Osteoblast (primary cell): Measurements from ENCODE around the gene NAGA. TPM values are rescaled to one million over a fixed set of nuclear protein-coding genes. Genes with fewer than 3 reads are reported as not detected.

Source experiments
- DNase-seq: peaks from one replicate; pipeline ENCODE4 v3.0.0; 2011; ENCODE audit warnings: low spot score, mixed read lengths; ENCODE audit not compliant: insufficient read length; ENCODE audit errors: missing footprints
- H2AFZ ChIP-seq: 2 replicates; pipeline ENCODE4 v1.6.0; 2011; ENCODE audit warnings: mild to moderate bottlenecking, low read length
- H3K27ac ChIP-seq: 2 replicates; pipeline ENCODE4 v1.5.1; 2011; ENCODE audit warnings: mild to moderate bottlenecking, low read depth, low read length, moderate library complexity
- H3K27me3 ChIP-seq: 2 replicates; pipeline ENCODE4 v1.6.0; 2012; ENCODE audit warnings: mild to moderate bottlenecking, control low read depth, inconsistent platforms, low read length, moderate library complexity; ENCODE audit not compliant: insufficient read depth
- H3K36me3 ChIP-seq: 2 replicates; pipeline ENCODE4 v1.5.1; 2011; ENCODE audit warnings: mild to moderate bottlenecking, low read length, control low read depth, moderate library complexity; ENCODE audit not compliant: insufficient read depth
- H3K4me1 ChIP-seq: 2 replicates; pipeline ENCODE4 v1.5.1; 2011; ENCODE audit warnings: mild to moderate bottlenecking, low read length, control low read depth, moderate library complexity; ENCODE audit not compliant: insufficient read depth
- H3K4me2 ChIP-seq: 2 replicates; pipeline ENCODE4 v1.6.0; 2011; ENCODE audit warnings: mild to moderate bottlenecking, low read length; ENCODE audit not compliant: insufficient read depth
- H3K4me3 ChIP-seq: fragments of 200-600 bp; sonication (generic); 3 replicates; pipeline ENCODE4 v1.5.1; 2012; ENCODE audit warnings: mild to moderate bottlenecking, low read length, inconsistent platforms; ENCODE audit not compliant: insufficient read depth
- H3K79me2 ChIP-seq: 2 replicates; pipeline ENCODE4 v1.6.0; 2012; ENCODE audit warnings: mild to moderate bottlenecking, low read length, control low read depth, inconsistent platforms; ENCODE audit not compliant: insufficient read depth
- H3K9me3 ChIP-seq: 2 replicates; pipeline ENCODE4 v1.5.1; 2011; ENCODE audit warnings: low read depth, low read length, control low read depth
- H4K20me1 ChIP-seq: 2 replicates; pipeline ENCODE4 v1.6.0; 2012; ENCODE audit warnings: mild to moderate bottlenecking, low read length, control low read depth; ENCODE audit not compliant: insufficient read depth
- CTCF ChIP-seq: IDR thresholded peaks from 2 replicates; pipeline ENCODE4 v1.5.1; 2011; ENCODE audit warnings: mild to moderate bottlenecking, low read depth, low read length, moderate library complexity; ENCODE audit errors: extremely low read depth
- small RNA-seq: library from RNA; depleted of rRNA; stranded (forward); fragments of <200 nt; gene quantifications from one replicate; pipeline ENCODE3, GENCODE V24; 2012
- total RNA-seq: library from RNA; depleted of rRNA; stranded (reverse); fragments of >200 nt; gene quantifications from 2 replicates; pipeline ENCODE4 v1.2.3, GENCODE V29; 2012

NAGA gene
- total RNA-seq, 1 donor = 44.2 TPM

- H2AFZ ChIP-seq = no peak overlapping the region
- H3K9me3 ChIP-seq = no peaks in the 10 kb centered on the region
- DNase-seq = no peak
- H4K20me1 ChIP-seq = no peaks in the 10 kb centered on the region
- H3K4me3 ChIP-seq = no peak overlapping the region
- no peak overlapping the region for H3K27ac ChIP-seq
- H3K79me2 ChIP-seq = no peaks in the 10 kb centered on the region
- peaks cover 16% of the 10 kb centered on the region for H3K27me3 ChIP-seq
- H3K4me2 ChIP-seq = no peak overlapping the region
- H3K36me3 ChIP-seq = no peaks in the 10 kb centered on the region
- TF ChIP-seq CTCF = no peak
- no peaks in the 10 kb centered on the region for H3K4me1 ChIP-seq
Observed at GRCh38 chr22:42016111-42016510, 54.5 kb downstream of the NAGA start.

DNA sequence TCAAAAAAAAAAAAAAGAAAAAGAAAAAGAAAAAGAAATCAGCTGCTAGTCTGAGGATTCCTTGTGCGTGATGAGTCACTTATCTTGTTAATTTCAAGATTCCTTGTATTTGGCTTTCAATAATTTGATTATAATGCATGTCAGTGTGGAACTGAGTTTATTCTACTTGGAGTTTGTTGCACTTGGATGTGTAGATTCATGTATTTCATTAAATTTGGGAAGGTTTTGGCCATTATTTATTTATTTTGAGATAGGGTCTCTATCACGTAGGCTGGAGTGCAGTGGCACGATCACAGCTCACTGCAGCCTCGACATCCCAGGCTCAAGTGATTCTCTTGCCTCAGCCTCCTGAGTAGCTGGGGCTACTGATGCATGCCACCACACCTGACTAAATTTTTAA lies 57.2 kb downstream of the NAGA start:
- Histone ChIP-seq H3K36me3 (no peaks in the 10 kb centered on the region), H3K79me2 (no peaks in the 10 kb centered on the region), H3K9me3 (no peaks in the 10 kb centered on the region), H3K4me2 (no peak overlapping the region), H3K4me3 (no peak overlapping the region), H3K4me1 (no peaks in the 10 kb centered on the region), H2AFZ (no peak overlapping the region), H3K27ac (no peak overlapping the region), H4K20me1 (no peaks in the 10 kb centered on the region), H3K27me3 (peaks cover 16% of the 10 kb centered on the region)
- no peak for DNase-seq
- no peak for TF ChIP-seq CTCF

- no peaks in the 10 kb centered on the region for H3K36me3 ChIP-seq
- H3K79me2 ChIP-seq = no peaks in the 10 kb centered on the region
- H3K4me3 ChIP-seq = no peak overlapping the region
- H3K27ac ChIP-seq = no peak overlapping the region
- no peak for TF ChIP-seq CTCF
- peaks cover 9% of the 10 kb centered on the region for H3K27me3 ChIP-seq
- no peaks in the 10 kb centered on the region for H3K4me1 ChIP-seq
- H4K20me1 ChIP-seq = no peaks in the 10 kb centered on the region
- H3K9me3 ChIP-seq = no peaks in the 10 kb centered on the region
- no peak for DNase-seq
- no peak overlapping the region for H2AFZ ChIP-seq
- H3K4me2 ChIP-seq = no peak overlapping the region
Observed at GRCh38 chr22:42010778-42011177, 59.8 kb downstream of the NAGA start.

Small RNA genes lying within 50 kb of the gene (small RNA-seq; reads per million reads assigned to genes)
- gene SNORD13P1 = not detected

Other genes with a start within 250 kb of the NAGA start
- 71.6 and 80.3 TPM in 2 replicates for gene SREBF2, start 237.7 kb downstream of the NAGA start, total RNA-seq
- gene SHISA8, start 155.7 kb downstream of the NAGA start, total RNA-seq = not detected in 2 replicates
- gene TNFRSF13C, start 144.0 kb downstream of the NAGA start, total RNA-seq = under 0.01 TPM in 2 replicates
- 1.2 and 1.8 TPM in 2 replicates for gene CENPM, start 123.7 kb downstream of the NAGA start, total RNA-seq
- gene SEPTIN3, start 101.4 kb downstream of the NAGA start, total RNA-seq = 0.29 and 0.36 TPM in 2 replicates
- gene WBP2NL, start 72.0 kb downstream of the NAGA start, total RNA-seq = under 0.01 and 0.72 TPM in 2 replicates
- gene PHETA2, start 3.4 kb upstream of the NAGA start, total RNA-seq = 23.9 and 26.2 TPM in 2 replicates
- 4.7 and 7.7 TPM in 2 replicates for gene SMDT1, start 8.9 kb upstream of the NAGA start, total RNA-seq
- 33.0 and 41.6 TPM in 2 replicates for gene NDUFA6, start 20.0 kb upstream of the NAGA start, total RNA-seq
- 0.29 and 0.36 TPM in 2 replicates for gene CYP2D6, start 60.0 kb upstream of the NAGA start, total RNA-seq
- gene TCF20, start 199.8 kb upstream of the NAGA start, total RNA-seq = 30.9 and 35.1 TPM in 2 replicates